Ovary (tissue), 9 donors: ENCODE results near the gene POLD2. TPM values are rescaled to one million over a fixed set of nuclear protein-coding genes. Genes with fewer than 3 reads are reported as not detected.

Experiments
- DNase-seq, 5 donors: peaks; one replicate each; pipeline ENCODE4 v3.0.0-alpha.2; 2019 to 2020
- H3K27ac ChIP-seq, 2 donors: fragments of 200-600 bp; one replicate each; pipeline versions ENCODE4 v1.5.1 to v1.8.0; 2019 to 2022
- H3K27me3 ChIP-seq: fragments of 200-600 bp; one replicate; pipeline ENCODE4 v1.8.0; 2022
- H3K36me3 ChIP-seq: fragments of 200-600 bp; sonication (generic); one replicate; pipeline ENCODE4 v1.5.1; 2019
- H3K4me1 ChIP-seq: one replicate; pipeline ENCODE4 v1.8.1; 2013; ENCODE audit warnings: mild to moderate bottlenecking, moderate library complexity; ENCODE audit not compliant: insufficient read depth
- H3K4me3 ChIP-seq: fragments of 200-600 bp; sonication (generic); one replicate; pipeline ENCODE4 v1.5.1; 2017
- H3K9me3 ChIP-seq, 2 donors: fragments of 200-600 bp in 1 of 2; sonication (generic) in 1 of 2; one replicate each; pipeline versions ENCODE4 v1.5.1 to v1.8.1; 2013 to 2019; ENCODE audit warnings: mild to moderate bottlenecking in 1 of 2, moderate library complexity in 1 of 2
- EP300 ChIP-seq: sonication (generic); formaldehyde crosslinking; IDR thresholded peaks from one replicate; pipeline ENCODE4 v1.6.1; 2017; ENCODE audit warnings: antibody characterized with exemption
- POLR2A ChIP-seq: fragments of 450-650 bp; IDR thresholded peaks from one replicate; pipeline ENCODE4 v1.6.1; 2017; ENCODE audit warnings: antibody characterized with exemption, mild to moderate bottlenecking, moderate library complexity
- WGBS, 3 donors: extraction: QIAGEN DNeasy Blood & Tissue Kit in 1 of 3; methylation state at CpG; one replicate each; pipeline versions ENCODE4 v1.1.5 to v1.1.7; 2013 to 2017; 5-methylcytosine and 5-hydroxymethylcytosine counted together
- intact Hi-C, 4 donors: fragments of 100-400 bp; cut with DNase I; formaldehyde crosslinking; loops; one replicate each; pipeline versions ENCODE4 v1.11.0 to v1.15.1; 2022 to 2023
- polyA plus RNA-seq, 2 donors: library from polyadenylated mRNA; stranded (reverse); fragments of 200-250 nt in 1 of 2; fragments of 350-450 nt in 1 of 2; fragmentation: Illumina TruSeq in 1 of 2; extraction: RNeasy Lipid Tissue Mini Kit (QIAGEN cat#74804) in 1 of 2; gene quantifications; one replicate each; pipeline ENCODE4 v1.2.3, GENCODE V29; 2013 to 2014
- total RNA-seq, 7 donors: library from RNA; depleted of rRNA in 2 of 7; stranded (reverse); fragments of >200 nt in 2 of 7; fragmentation: NEBNext Ultra II Directional in 3 of 7; extraction: Animal tissue kit (Norgen Biotek cat#: 25700) in 3 of 7; gene quantifications; one replicate each; pipeline versions ENCODE4 v1.1.0 to v1.2.4, GENCODE V29; 2016 to 2023
- TF ChIP-seq, protein P1 (sequence below), 3 donors: fragments of 450-650 bp in 2 of 3; fragments of 200-600 bp in 1 of 3; IDR thresholded peaks; one replicate each; pipeline versions ENCODE4 v1.5.1 to v1.8.0; 2016 to 2022; ENCODE audit warnings: antibody characterized with exemption in 3 of 3, mild to moderate bottlenecking in 1 of 3
- donor health status: DM: no; HTN: no; CAD: no; lungs with moderate emphysema.
- donor health status: DM: no; HTN: no; CAD: no.
- donor health status: Bipolar disorder and iron deficiency.
- donor health status: DM: yes; HTN: yes; CAD: no.
- donor health status: DM: no; HTN: no; CAD: no.
- donor health status: DM: yes; HTN: yes; CAD: no.

POLD2 gene
- total and polyA plus RNA-seq, 9 donors: 35.3 to 118 (median 73.5) TPM

DNA sequence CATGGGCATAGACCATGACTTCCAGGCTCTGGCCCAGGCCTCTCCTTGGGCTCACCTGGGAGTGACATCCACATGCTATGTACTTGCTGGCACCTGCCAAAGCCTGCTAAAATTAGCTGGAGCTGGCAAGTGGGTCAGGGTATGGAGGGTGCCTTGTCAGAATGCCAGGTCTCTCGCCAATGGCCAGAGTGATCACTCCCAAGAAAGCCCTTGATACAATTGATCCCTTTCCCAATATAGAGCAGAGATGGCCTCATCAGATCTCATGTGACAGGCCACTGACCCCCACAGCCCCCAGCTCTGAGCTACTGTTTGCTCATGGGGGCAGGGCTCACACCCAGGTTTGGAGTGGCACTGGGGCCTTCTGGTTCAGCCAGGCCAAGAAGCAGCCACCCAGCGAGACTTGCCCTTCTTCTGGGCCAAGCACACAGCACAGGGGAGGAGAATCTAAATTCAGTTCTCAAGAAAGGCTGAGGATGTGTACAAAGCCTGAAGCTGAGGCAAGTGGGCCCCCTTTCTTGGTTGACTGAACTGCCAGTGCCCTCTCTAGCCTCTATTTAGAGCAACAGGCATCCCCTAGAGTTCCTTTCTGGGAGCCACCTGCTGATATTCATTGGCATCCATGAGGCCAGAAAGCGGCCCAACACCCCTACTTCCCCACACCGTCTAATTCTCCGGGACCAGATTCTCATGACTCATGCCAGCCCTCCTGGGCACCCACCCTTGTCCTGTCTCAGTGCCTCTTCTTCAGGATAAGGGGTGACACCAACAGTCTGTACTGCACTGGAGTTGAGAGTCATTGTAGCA, 36.7 kb upstream of the POLD2 start:
- Histone ChIP-seq H3K36me3 (no peaks in the 10 kb centered on the region), H3K4me1 (no peaks in the 10 kb centered on the region), H3K27ac (no peak overlapping the region), H3K27me3 (no peaks in the 10 kb centered on the region), H3K9me3 (no peaks in the 10 kb centered on the region), H3K4me3 (no peak overlapping the region)
- intact Hi-C loops: no loop called here
- TF ChIP-seq EP300 (no peak), POLR2A (no peak)
- no peak for DNase-seq
- WGBS, 3 donors: 83 to 96% (median 92%) methylated on average over 5 of the region's 5 CpGs

DNA sequence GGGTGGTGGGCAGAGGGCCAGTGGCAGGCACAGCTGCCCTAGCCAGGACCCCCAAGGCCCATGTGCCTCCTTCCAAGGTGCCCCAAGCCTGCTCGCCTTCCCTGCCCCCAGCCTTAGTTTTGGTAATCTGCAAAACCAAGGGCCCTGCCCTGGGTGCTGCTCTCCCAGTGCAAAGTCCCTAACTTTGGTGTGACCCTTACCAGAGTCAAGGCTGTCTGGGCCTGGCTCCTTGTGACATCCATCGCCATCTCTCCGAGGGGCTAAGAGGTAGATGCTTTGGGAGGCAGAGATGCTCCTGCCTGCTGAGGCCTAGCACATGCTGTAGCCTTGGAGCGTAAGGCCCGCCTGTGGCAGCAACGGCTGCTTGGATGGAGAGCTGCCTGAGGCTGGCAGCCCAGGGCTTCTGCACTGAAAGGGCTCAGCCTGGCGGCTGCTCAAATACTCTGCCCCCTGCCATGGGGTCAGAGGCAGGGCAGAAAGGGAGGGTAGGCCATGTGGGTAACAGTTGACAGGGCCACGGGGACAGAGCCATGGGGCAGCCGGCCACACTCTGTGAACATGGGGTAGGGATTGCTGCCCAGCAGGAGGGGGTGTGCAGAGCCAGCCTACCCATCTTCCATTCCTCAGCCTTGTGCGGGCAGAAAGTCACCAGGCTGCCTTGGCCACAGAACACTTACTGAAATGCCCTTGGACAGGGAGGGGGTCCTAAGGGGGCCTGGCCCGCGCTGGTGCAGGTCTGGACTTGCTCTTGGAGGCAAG, 35.7 kb upstream of the POLD2 start:
- Histone ChIP-seq H3K36me3 (no peaks in the 10 kb centered on the region), H3K27me3 (no peaks in the 10 kb centered on the region), H3K27ac (no peak overlapping the region), H3K4me3 (no peak overlapping the region), H3K4me1 (no peaks in the 10 kb centered on the region), H3K9me3 (no peaks in the 10 kb centered on the region)
- DNase-seq: no peak
- 92 to 94% (median 92%) methylated on average over 12 of the region's 12 CpGs for WGBS, 3 donors
- TF ChIP-seq EP300 (no peak), POLR2A (no peak)
- TF ChIP-seq, protein P1, sequence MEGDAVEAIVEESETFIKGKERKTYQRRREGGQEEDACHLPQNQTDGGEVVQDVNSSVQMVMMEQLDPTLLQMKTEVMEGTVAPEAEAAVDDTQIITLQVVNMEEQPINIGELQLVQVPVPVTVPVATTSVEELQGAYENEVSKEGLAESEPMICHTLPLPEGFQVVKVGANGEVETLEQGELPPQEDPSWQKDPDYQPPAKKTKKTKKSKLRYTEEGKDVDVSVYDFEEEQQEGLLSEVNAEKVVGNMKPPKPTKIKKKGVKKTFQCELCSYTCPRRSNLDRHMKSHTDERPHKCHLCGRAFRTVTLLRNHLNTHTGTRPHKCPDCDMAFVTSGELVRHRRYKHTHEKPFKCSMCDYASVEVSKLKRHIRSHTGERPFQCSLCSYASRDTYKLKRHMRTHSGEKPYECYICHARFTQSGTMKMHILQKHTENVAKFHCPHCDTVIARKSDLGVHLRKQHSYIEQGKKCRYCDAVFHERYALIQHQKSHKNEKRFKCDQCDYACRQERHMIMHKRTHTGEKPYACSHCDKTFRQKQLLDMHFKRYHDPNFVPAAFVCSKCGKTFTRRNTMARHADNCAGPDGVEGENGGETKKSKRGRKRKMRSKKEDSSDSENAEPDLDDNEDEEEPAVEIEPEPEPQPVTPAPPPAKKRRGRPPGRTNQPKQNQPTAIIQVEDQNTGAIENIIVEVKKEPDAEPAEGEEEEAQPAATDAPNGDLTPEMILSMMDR (IDR thresholded peaks at IDR 0.05): no peak
- intact Hi-C loops: no loop called here

DNA sequence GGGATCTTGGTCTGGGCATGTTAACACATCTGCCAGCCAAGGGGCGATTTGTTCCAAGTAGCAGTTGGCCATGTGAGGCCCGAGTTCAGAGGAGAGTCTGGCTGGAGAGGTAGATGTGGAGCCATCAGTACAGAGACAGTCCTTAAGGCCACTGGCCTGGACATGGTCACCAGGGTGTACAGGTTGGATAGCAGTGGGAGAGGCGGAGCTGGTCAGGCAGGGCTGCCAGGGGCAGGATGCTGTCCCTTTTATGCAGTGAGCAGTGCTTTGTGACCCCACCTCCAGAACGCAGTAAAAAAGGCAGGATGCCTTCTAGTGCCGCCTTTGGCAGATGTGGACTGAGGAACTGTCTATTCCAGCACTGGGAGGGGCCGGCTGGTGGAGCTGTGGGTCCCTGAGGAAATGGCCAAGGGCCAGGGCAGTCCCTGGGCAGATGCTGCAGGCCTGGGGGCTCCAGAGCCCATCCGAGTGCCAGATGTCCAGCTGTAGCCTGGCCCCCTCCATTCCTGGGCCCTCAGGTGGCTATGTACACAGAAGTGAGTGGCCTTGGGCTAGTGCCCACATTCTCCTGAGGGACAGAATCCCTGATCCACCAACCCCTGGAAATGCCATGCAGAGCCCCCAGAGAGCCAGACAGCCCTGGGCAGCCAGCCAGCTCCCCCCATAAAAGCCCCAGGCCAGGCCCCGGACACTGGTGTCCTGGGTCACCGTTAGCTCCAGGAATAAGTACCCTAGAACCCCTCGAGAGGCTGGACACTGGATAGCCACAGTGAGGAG, 34.9 kb upstream of the POLD2 start:
- WGBS, 3 donors: 77 to 81% (median 78%) methylated on average over 10 of the region's 10 CpGs
- intact Hi-C loops: no loop called here
- no peak for DNase-seq

DNA sequence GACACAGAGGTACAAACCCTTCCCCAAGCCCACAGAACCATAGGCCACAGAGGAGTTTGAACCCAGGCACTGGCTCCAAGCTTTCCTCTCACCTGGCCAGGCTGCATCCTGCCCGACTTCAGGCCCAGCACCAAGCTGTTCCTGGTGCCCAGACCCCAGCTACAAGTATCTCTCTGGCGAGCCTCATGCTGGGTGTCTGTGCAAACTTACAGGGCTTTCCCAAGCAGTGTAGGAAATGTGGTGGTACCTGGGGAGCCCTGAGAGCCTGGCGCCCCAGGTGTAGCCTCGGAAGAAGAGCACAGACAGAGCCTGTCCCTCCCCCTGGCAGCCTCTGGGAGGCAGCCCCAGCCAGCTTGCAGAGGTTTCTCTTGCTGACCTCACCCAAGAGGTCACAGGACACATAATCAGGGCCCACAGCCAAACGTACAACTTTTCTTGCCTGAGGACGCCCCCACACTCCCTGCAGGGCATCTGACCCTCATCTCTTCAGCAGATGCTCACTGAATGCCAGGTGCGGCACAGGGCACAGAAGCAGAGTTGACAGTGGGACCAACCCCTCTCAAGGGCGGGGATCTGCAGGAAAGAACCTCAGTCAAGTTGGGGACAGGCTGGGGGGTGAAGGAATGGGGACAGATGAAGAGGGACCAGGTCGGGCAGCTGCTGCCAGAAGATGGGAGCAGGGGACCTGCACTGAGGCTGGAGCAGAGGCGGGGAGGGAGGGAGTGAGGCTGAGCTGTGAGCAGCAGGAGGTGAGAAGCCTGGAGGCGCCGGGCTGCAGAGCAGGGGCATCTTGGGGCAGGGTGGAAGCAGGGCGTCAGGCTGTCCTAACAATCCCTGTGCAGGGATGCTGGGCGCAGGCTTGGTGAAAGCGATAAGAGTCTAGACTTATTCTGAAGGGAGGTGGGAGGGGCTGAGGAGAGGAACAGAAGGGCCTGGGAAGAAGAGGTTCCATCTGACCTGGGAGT, 34.0 kb upstream of the POLD2 start:
- DNase-seq: no peak
- intact Hi-C loops: no loop called here
- 73 to 79% (median 78%) methylated on average over 15 of the region's 15 CpGs for WGBS, 3 donors
- no peaks in the 10 kb centered on the region for H3K4me1 ChIP-seq
- H3K27me3 ChIP-seq: no peaks in the 10 kb centered on the region
- no peaks in the 10 kb centered on the region for H3K9me3 ChIP-seq
- no peak for TF ChIP-seq POLR2A
- TF ChIP-seq, protein P1 (IDR thresholded peaks at IDR 0.05): no peak
- no peak for TF ChIP-seq EP300
- no peaks in the 10 kb centered on the region for H3K36me3 ChIP-seq
- no peak overlapping the region for H3K4me3 ChIP-seq
- H3K27ac ChIP-seq: no peak overlapping the region

More for the DNA sequence above, 34.9 kb upstream of the POLD2 start:
- Histone ChIP-seq H3K27me3 (no peaks in the 10 kb centered on the region), H3K9me3 (no peaks in the 10 kb centered on the region), H3K27ac (no peak overlapping the region), H3K4me3 (no peak overlapping the region), H3K36me3 (no peaks in the 10 kb centered on the region), H3K4me1 (no peaks in the 10 kb centered on the region)
- TF ChIP-seq POLR2A (no peak), EP300 (no peak)
- TF ChIP-seq, protein P1 (IDR thresholded peaks at IDR 0.05): no peak
